BJ (cell line): Measurements from ENCODE around the gene WDR38. TPM values are rescaled to one million over a fixed set of nuclear protein-coding genes. Genes with fewer than 3 reads are reported as not detected.
"Not testable (repeated sequence)": the region's sequence is repeated elsewhere in the genome, so short reads cannot be mapped to it uniquely, and the experiment has no call there.

ENCODE experiments used
- CTCF ChIA-PET: fragments of 350-600 bp; formaldehyde crosslinking; extraction: SDS; loops from one replicate; lab custom pipeline; 2021; ENCODE audit warnings: antibody characterized with exemption, inconsistent platforms; lab: Yijun Ruan, JAX
- POLR2A ChIA-PET: fragments of 300-600 bp; sonication (Branson Sonifier 250); formaldehyde crosslinking; extraction: SDS; loops from one replicate; lab custom pipeline; 2021; ENCODE audit warnings: antibody characterized with exemption; lab: Charles Lee
- DNase-seq: peaks from one replicate; pipeline ENCODE4 v3.0.0-alpha.2; 2011; ENCODE audit warnings: low read depth
- H3K27me3 ChIP-seq: 2 replicates; pipeline ENCODE4 v1.6.0; 2011; ENCODE audit warnings: low read length; ENCODE audit not compliant: control insufficient read depth, insufficient read depth
- H3K36me3 ChIP-seq: 2 replicates; pipeline ENCODE4 v1.5.1; 2011; ENCODE audit warnings: low read length; ENCODE audit not compliant: control insufficient read depth, insufficient read depth
- H3K4me3 ChIP-seq: 2 replicates; pipeline ENCODE4 v1.5.1; 2011; ENCODE audit warnings: low read depth, mild to moderate bottlenecking, control low read depth, low read length
- polyA plus RNA-seq: library from polyadenylated mRNA; depleted of rRNA; stranded (reverse); fragments of >200 nt; gene quantifications from 2 replicates; pipeline ENCODE4 v1.2.3, GENCODE V29; 2011
- TF ChIP-seq, protein P1 (sequence below): IDR thresholded peaks from 2 replicates; pipeline ENCODE4 v1.5.1; 2011; ENCODE audit warnings: low read depth, mild to moderate bottlenecking, control low read depth, inconsistent platforms, low read length, moderate library complexity; ENCODE audit not compliant: insufficient read depth

Gene WDR38
- polyA plus RNA-seq, 1 experiment = not detected

DNA sequence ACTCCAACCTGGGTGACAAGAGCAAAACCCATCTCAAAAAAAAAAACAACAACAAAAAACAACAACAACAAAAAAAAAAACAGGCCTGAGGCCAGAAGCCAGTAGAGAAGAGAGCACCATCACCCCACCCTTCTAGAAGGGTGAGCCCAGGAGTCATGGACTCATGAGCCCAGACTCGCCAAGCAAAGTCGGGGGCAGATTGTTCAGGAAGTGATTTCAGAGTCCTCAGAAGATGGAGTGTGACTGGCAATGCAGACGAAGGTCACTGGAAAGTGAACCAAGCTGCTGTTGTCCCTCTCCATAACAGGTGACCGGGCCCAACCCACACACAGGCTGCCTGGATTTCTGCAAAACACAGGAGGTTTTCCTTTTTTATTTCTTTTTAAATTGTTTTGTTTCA, 9.0 kb upstream of the WDR38 start:
- Histone ChIP-seq H3K4me3 (no peak overlapping the region), H3K36me3 (no peaks in the 10 kb centered on the region), H3K27me3 (peaks cover 1% of the 10 kb centered on the region; the same call in 1 of the 2 replicates)
- ChIA-PET POLR2A (no interaction called here), CTCF (interaction anchor here (17.4 to 36.1 kb wide), 2 partner anchors 9 to 68 kb away, joined by 236 to 1161 read pairs; partner anchors contain the start of genes NR6A1, OLFML2A and WDR38)
- TF ChIP-seq, protein P1, sequence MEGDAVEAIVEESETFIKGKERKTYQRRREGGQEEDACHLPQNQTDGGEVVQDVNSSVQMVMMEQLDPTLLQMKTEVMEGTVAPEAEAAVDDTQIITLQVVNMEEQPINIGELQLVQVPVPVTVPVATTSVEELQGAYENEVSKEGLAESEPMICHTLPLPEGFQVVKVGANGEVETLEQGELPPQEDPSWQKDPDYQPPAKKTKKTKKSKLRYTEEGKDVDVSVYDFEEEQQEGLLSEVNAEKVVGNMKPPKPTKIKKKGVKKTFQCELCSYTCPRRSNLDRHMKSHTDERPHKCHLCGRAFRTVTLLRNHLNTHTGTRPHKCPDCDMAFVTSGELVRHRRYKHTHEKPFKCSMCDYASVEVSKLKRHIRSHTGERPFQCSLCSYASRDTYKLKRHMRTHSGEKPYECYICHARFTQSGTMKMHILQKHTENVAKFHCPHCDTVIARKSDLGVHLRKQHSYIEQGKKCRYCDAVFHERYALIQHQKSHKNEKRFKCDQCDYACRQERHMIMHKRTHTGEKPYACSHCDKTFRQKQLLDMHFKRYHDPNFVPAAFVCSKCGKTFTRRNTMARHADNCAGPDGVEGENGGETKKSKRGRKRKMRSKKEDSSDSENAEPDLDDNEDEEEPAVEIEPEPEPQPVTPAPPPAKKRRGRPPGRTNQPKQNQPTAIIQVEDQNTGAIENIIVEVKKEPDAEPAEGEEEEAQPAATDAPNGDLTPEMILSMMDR = no peak
- no peak for DNase-seq

DNA sequence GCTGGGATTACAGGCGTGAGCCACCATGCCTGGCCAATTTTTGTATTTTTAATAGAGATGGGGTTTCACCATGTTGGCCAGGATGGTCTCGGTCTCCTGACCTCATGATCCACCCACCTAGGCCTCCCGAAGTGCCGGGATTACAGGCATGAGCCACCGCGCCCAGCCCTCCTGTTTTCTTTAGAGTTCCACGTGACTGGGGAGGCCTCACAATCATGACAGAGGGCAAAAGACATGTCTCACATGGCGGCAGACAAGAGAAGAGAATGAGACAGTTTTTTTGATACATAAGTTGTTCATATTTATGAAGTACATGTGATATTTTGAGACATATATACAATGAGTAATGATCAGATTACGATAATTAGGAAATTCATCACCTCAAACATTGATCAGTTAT, 6.8 kb upstream of the WDR38 start:
- POLR2A ChIA-PET, H3K4me3 ChIP-seq, H3K36me3 ChIP-seq, DNase-seq, H3K27me3 ChIP-seq: not testable (repeated sequence)
- CTCF ChIA-PET = interaction anchor here (0.6 to 36.1 kb wide), 4 partner anchors 7 to 92 kb away, joined by 4 to 1161 read pairs (median 120); partner anchors contain the start of genes NR6A1, OLFML2A and WDR38

DNA sequence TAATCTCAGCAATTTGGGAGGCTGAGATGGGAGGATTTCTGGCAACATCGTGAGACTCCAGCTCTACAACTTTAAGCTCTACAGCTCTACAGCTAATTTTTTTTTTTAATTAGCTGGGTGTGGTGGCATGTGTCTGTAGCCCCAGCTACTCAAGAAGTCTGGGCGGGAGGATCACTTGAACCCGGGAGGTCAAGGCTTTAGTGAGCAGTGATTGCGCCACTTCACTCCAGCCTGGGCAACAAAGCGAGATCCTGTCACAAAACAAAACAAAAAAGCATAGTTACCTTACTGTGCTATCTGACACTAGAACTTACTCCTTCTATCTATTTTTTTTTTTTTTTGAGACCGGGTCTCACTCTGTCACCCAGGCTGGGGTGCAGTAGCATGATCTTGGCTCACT, 6.3 kb upstream of the WDR38 start:
- Histone ChIP-seq H3K27me3 (peaks cover 3% of the 10 kb centered on the region; the same call in 1 of the 2 replicates), H3K4me3 (no peak overlapping the region), H3K36me3 (no peaks in the 10 kb centered on the region)
- TF ChIP-seq, protein P1 = no peak
- CTCF ChIA-PET = interaction anchor here (0.8 to 36.1 kb wide), 3 partner anchors 6 to 71 kb away, joined by 4 to 1161 read pairs (median 236); partner anchors contain the start of genes NR6A1, OLFML2A and WDR38
- no peak for DNase-seq
- POLR2A ChIA-PET = no interaction called here

DNA sequence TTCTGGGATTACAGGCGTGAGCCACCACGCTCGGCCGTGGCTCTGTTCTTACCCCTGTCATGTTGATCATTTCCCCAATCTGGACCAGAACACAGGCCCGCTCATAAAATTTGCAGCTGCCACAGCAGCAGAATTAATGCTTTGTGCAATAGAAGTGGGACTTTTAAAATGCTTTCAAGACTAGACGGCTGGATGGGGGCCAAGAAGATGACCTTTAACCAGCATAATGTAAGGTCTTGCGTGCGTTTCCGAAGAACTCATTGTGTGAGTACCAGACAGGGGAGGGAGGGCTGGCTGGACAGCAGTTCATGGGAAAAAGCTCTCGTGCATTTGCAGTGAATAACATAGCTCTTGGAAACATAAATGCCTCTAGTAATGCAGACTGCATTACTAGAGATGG, 3.5 kb upstream of the WDR38 start:
- CTCF ChIA-PET = interaction anchor here (1.7 to 36.1 kb wide), 3 partner anchors 11 to 74 kb away, joined by 6 to 1161 read pairs (median 236); partner anchors contain the start of genes NR6A1 and OLFML2A
- TF ChIP-seq, protein P1 = no peak
- DNase-seq = peak; percentile 46
- POLR2A ChIA-PET = no interaction called here
- Histone ChIP-seq H3K27me3 (peaks cover 3% of the 10 kb centered on the region; the same call in 1 of the 2 replicates), H3K4me3 (no peak overlapping the region), H3K36me3 (no peaks in the 10 kb centered on the region)

DNA sequence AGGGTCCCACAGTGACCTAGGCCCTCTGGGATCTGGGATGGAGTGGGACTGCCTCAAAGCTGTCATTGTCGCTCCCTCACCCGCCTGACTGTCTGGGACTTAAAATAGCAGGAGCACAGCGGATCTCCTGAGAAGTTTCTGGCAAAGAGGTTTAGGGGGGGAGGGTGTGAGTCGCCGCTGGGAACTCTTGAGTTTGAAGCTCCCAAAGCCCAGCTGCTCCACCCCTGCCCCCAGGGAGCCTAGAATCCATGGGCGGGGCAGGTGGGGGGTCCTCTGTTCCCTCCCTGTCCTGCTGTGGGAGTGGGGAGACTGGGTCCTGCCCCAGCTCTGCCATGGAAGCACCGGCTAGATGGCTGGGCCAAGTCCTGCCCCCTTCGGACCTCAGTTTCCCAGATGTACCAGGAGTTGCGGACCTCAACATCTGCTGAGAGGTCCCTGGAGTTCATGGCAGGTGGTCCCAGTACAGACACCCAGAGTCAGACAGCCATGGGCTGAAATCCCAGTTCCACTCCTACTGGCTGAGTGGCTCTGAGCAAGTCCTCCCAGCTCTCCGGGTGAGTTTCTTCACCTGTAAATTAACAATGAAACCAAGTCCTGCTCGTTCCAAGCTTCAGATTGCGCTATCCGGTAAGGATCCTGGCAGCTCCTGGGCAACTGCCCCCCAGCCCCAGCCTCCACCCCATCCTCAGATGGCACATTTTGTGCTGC, 985 bp upstream of the WDR38 start:
- no peak for DNase-seq
- POLR2A ChIA-PET = no interaction called here
- Histone ChIP-seq H3K36me3 (peaks cover 4% of the 10 kb centered on the region), H3K4me3 (no peak overlapping the region), H3K27me3 (peaks cover 3% of the 10 kb centered on the region; the same call in 1 of the 2 replicates)
- TF ChIP-seq, protein P1 = no peak
- CTCF ChIA-PET = interaction anchor here (0.5 to 36.1 kb wide), 37 partner anchors 11 to 533 kb away, joined by 3 to 1161 read pairs (median 6); partner anchors contain the start of genes ARPC5L, NR6A1, OLFML2A and RPL35
